HG03039 (cell line): Measurements from ENCODE around the gene AAGAB.

ENCODE experiments used
- ATAC-seq: cut with Tn5 transposase; IDR thresholded peaks from one replicate; pipeline ENCODE4 v1.9.1; 2021; ENCODE audit warnings: mild to moderate bottlenecking, moderate library complexity; ENCODE audit not compliant: unreplicated experiment

The AAGAB gene

DNA sequence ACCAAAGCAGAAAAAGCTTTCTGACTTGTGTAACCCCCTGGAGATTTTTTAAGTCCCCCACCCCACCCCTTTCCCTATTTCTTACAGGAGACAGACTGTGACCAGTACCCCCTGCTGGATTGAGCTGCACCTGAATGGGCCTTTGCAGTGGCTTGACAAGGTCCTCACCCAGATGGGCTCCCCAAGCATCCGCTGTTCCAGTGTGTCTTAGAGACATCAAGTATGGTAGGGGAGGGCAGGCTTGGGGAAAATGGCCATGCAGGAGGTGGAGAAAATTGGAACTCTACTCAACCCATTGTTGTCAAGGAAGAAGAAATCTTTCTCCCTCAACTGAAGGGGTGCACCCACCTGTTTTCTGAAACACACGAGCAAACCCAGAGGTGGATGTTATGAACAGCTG is 64.1 kb downstream of the AAGAB start:
- no peak for ATAC-seq

DNA sequence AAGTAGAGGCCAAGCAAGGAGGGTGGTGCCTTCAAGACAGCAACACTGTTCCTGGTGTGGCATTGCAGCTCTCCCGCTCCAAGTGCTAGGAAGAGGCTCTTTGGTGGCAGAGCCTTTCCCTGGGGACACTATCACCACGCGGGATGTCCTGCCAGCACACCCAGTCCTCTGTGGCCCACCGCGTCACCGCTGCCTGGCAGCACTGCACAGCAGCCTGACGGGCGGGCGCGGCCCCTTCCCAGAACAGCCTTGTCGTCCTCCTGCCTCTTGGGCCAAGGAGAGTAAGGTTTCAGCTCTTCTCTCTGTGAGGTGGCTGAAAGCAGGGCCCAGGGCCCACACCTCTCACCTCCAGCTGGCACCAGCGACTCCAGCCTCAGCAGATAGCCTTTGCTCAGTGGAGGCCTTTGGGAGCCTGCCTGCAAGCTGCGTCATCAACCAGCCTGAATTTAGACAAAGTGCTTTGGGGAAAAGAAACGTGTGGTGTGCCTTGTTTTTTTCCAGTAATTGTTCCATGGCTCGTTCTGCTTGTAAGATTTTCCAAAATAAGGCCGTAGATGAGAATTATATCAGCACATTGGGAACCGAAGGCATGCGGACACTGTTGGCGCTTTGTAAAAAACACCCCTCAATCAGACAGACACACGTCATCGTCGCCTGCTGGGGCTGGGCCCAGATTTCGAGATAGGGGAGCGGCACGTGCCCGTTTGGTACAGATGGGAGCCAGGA is 65.0 kb downstream of the AAGAB start:
- ATAC-seq: no peak

DNA sequence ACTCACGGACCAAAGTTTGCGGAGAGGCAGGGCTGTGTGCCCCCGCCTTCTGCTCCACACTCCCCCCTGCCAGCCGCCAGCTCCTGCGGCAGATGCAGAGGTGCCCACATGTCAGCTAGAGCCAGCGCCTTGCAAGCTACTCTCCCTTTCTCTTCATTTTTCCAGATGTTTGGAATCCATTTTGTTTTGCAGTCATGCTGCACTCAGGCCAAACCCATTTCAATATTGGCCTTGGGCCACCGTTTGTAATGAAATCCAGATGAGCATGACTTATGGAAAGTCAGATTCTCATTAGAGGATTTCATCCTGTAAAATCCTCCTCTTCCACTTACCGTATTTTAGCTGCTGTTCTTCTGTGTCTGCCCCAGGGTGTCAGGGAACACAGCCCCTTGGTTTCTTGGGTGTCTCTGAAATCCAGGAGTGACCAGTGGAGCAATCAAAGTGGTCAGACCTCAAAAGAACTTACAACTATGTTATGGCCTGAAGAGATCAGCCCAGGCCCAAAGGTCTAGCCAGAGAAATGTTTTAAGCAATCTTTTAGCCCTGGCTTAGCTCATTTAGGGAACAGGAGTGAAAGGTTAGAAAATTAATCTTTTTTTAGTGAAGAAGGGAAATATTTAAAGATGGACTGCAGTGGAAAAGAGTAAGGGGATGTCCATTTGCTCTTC is 65.8 kb downstream of the AAGAB start:
- no peak for ATAC-seq

DNA sequence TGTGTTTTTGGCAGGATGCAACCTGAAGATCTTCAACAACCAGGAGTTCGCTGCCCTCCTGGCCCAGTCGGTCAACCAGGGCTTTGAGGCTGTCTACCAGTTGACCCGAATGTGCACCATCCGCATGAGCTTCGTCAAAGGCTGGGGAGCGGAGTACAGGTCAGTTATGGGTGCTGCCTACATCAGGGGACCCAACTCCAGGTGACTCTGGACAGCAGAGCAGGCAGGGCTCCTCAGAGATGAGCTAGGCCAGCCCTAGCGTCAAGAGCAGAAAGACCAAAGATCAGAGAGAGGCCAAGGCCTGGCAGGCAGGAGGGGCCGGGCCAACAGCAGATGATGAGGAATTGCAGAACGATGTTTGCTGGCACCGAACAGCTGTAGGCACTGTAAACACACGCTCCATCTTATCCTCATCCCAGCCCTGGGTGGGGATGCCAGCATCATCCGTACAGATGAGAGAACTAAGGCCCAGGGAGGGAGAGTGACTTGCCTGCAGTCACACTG is 67.1 kb downstream of the AAGAB start:
- ATAC-seq: no peak

DNA sequence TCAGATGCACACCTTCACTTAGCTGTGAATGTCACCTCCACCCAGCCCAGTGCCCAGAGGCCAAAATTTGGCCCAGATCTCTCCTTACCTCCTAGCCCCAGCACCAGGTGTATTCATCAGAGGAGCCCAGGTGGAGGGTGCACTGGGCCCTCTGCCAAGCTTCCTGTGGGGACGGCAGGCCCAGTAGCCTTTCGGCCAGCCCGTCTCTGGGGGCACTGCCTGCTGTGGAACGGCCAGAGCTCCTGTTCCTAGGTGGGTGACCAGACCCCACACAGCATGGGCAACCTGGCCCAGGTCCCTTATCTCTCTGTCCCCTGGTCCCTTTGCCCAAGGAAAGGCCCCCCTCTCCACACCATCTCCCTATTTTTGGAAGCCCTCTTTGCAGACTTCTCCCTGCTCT is 67.8 kb downstream of the AAGAB start:
- ATAC-seq: no peak

DNA sequence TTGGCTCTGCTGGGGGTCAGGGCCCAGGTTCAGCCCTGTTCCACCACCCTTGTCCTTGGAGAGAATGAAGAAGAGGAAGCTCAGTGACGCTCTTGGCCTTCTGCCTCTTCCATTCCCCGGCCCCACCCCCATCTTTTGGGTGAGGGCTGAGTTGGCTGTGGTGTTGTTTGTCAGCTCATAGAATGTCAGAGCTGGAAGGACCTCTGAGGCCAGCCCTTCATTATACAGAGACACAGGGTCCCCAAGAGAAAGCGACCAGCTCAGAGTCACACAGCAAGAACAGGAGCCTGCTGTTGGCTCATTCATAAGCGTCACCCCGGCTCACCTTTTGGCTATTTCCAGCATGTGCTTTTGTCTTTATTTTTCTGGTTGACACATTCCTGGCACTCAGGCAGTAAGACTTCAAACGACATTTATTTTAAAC is 68.2 kb downstream of the AAGAB start:
- no peak for ATAC-seq

DNA sequence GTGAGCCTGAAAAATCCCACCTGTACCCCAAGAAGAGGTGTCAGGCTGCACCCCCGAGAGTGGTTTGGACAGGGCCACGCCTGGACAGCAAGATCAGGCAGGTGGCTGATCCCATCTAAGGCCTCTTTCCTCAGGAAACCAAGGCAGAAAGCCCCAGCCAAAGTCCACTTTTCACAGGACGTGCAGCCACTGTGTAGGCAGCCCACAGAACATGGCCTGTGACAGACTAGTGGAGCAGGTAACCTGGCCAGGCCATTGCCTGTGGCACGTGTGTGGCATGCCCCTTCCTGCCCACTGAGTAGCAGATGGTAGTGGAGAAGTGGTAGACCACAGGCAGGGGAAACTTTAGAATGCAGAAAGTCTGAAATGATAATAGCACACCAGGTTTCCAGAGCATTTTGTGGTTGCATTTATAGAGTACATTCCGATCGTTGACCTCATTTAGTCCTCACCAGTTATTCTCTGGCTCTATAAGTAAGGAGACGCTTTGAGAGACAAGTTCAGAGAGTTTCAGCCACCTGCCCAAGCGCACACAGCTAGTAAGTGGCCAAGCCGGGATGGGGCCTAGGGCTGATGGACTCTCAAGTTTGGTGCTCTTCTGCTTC is 68.7 kb downstream of the AAGAB start:
- no peak for ATAC-seq

DNA sequence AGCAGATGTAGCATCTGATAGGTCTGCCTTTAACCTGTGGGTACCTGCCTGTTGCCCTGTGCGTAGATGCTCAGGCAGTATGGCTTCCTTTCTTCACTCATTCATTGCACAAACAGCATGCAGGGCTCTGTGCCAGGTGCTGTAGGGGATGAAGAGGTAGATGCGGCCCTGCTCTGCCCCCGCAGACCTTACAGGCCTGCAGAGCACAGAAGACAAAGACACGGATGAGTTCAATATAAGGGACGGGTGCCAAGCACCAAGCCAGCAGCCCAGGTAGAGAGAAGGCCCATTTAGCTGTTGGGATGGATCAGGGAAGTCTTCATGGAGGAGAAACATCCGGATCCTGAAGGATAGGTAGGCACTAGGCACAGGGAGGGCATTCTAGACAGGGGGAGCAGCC is 69.4 kb downstream of the AAGAB start:
- ATAC-seq: no peak

DNA sequence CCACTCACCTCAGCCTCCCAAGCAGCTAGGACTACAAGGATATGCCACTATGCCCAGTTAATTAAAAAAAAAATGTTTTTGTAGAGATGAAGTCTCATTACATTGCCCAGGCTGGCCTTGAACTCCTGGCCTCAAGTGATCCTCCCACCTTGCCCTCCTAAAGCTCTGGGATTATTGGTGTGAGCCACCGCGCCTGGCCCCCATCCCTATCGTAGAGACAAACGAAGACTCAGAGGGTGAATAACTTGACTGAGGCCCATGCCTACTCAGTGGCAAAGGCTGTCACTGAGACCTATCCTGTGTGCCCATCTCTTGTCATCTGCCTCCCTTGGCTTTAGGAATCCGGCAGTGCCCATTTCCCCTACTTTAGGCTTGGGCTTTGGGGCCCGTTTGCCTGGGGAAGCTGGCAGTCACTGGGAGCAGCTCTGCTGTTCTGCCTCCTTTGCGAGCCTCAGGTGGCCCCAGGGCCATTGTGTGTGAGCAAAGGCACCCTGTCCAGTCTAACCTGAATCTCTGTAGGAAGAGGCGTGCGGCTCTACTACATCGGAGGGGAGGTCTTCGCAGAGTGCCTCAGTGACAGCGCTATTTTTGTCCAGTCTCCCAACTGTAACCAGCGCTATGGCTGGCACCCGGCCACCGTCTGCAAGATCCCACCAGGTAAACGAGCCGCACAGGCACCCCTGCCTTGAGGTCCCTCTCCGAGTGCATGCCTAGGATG is 70.1 kb downstream of the AAGAB start:
- no peak for ATAC-seq

DNA sequence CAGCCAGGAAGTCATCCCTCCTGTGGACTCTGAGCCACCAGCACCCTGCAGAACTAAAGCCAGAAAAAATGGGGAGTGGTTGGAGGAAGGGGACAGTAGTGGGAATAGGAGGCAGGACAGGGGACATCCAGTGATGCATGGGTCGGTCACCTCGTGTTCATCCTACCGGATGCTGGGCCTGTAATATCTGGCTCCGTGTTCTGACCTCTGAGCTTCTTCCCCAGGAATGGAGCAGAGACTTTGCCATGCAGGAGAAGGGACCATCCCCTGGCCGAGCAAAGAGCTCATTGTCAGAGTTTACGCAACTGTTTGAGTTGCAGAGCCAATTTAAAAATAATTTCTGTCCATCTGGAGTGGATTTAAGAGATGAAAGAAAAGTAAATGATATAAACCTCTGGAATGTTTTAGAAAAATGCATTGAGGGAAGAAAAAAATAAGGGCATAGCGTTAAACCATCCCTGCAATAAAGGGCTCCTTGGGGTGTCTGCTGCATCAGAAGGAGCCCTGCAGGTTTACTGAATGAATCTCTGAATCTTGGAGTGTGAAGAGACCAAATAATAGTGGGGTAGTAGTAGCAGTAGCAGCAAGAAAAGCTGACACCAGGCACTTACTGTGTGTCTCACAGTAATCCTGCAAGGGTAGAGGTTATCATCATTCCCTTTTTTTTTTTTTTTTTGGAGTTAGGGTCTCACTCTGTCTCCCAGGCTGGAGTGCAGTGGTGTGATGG is 70.9 kb downstream of the AAGAB start:
- no peak for ATAC-seq

DNA sequence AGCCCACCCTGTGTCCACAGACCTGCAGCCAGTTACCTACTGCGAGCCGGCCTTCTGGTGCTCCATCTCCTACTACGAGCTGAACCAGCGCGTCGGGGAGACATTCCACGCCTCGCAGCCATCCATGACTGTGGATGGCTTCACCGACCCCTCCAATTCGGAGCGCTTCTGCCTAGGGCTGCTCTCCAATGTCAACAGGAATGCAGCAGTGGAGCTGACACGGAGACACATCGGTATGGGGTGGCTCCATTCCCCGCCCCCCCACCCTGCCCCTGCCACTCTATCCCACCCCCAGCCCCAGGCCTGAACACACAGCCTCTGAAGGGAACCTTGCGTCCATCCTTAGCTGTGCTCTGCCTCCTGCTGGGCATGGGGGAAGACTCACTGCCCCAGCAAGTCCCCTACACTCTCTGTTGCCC is 73.2 kb downstream of the AAGAB start:
- no peak for ATAC-seq

DNA sequence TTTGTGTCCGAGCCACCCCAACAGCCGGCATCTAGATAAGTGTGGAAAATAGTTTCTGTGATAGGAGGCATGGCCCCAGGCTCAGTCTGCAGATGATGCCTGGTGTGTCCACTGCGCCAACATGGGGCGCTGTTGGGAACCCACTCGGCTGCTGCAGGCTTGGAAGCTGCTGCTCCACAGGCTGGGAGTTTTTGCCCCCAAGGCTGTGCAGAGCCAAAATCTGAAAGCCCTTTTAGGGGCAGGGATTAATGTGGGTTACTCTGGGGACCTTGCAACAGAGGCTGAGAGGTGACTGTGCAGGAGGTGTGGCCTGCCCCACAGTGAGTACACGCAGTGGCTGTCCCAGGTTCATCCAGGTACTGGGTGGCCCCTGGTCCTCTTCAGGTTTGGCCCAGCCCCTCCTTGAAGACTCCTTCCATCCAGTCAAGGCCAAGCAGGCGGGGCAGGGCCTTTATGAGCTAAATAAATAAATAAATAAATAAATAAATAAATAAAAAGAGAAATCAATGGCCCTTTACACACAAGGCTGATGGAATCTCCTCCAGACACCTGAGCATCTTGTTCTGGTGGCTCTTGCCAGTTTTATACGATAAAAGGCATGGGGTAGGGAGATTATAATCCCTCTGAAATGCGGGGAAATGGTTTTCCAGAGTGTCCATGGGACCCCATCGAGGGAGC is 73.8 kb downstream of the AAGAB start:
- no peak for ATAC-seq

DNA sequence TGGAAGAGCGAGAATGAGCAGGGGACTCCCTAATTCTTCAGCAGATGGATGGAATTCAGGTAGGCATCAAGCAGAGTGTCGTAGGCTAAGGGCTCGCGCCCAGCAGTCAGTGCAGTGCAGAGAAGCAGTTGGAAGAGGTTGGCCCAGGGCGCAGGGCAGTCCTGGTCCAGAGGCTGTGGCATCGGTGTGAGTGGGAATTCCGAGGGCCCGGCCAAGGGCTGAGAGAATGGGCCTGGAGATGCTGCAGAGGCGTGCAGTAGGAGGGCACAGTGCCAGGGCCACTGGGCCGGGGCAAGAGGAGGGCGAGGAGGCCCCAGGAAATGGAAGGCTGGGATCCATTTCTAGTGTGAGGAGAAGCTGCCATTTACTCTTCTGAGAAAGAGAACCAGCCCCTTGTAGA is 74.4 kb downstream of the AAGAB start:
- no peak for ATAC-seq

DNA sequence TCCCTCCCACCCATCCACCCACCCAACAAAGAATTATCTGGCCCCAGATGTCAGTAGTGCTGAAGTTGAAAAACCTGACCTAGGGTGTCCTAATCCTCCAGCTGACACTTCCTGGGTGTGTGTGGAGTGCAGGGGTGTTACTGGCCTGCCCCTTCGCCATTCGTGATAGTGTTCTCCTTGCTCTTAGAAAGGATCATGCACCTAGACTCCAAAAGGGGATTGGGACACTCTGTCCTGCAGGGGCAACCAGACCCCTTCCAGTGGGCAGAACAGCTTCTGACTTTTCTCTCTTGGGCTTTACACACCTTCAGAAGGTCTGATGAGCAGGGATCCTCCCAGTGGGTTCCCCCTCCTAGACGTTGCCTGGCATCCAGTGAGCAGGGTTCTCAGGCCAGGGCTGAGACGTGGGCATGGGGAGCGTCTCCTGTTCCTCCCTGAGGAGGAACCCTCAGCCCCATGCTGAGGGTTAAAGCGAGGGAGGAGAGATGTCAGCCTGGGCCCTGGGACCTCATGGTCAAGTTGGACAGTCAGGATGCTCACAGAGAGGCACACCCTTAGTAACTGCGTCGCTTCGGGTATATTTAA is 75.0 kb downstream of the AAGAB start:
- ATAC-seq: no peak

DNA sequence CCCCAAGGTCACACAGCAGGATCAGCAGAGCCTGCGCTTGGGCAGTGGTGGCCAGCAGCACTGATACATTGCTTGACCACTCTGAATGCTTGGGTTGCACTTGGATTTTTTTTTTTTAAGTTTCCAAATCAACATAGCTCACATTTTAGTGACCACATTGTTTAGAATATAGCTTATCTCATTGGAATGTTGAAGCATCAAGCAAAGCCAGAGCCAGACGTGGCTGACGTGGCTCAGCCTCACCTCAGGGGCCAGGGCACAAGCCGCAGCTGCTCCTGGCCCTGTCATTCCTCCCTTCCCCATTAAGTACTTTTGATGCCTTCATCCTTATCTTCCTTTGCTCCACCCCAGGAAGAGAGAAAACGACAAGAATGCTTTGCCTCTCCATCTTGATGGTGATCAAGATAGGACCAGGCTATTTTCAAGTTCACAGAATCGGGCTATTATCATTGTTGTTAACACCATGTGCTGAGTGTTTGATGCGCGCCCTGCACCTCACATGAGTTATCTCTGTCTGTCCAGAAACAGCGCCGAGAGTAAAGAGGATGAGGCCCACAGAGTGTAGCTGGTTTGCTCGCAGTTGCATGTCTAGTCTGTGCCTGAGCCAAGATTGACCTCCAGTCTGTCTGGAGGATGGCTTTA is 75.8 kb downstream of the AAGAB start:
- ATAC-seq: no peak

DNA sequence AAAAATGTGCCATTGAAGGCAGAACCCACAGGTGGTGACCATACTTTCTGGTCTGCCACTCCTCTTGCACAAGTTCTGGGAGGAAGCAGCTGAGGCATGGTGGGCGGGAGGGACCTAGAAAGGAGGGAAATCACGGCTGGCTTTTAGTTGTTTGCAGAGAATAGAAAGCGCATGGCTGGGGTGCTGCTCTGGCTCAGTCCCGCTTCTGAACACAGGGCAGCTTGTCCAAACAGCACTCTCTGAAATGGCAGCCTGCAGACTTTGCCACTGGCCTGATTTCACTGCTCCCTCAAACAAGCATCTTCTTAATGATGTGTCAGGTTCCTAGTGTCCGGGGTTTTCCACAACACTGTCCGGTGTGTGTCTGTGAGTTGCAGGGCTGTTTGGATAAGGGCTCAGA is 76.7 kb downstream of the AAGAB start:
- ATAC-seq: no peak

DNA sequence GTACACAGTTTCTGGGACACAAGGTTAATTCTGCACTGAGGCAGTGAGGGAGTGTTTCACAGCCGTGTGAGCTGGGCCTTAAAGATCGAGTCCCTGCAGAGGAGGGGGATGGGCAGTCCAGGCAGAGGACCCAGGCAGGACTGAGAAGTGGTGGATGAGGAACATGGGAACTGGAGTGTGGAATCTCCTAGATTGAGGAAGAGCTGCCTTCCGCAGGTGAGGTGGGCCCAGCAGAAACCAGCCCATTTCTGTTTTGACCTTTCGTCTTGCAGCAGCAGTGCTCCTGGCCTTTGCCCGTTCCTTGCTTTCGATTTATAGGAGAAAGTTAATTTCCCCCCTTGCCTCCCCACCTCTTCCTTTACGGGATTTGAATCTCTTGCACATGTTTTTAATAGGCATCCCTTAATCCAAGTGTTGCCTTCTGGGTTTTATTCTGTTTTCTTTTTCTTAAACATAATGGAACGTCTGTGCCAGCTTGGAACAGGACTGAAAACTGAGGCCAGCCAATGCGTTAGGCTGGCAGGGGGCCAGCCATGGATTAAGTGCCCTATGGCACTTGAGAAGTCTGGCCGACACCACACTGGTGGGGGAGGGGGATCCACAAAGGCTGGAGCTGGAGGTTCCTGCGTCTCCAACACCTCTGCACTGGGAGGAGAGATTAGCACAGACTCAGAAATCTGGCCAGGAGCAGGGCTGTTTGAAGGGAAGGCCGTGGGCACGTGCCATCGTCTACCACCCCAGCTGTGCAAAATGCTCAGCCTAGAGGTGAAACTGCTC is 78.1 kb downstream of the AAGAB start:
- no peak for ATAC-seq

DNA sequence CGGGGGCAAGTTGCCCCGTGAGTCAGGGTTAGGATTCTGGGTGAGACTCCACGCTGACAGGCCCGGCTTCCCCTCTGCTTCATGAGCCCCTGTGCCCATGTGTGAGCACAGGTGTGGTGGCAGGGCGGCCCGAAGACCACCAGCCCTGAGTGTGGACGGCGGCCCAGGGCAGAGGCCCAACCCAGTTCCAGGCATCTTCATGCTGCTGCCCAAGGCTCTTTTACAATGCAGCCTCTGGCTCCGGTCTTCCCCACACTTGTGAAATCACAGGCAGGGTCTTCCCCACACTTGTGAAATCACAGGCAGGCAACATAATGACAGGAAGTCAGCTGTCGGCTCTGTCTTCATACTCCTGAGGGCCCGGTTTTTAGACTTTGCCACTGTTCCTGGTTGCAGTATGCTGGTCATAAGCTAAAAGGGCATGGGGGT is 78.8 kb downstream of the AAGAB start:
- ATAC-seq: no peak
